ENCODE measurements around the gene TTYH1. TPM values are rescaled to one million over a fixed set of nuclear protein-coding genes. Genes with fewer than 3 reads are reported as not detected.

Gene TTYH1
- total RNA-seq, 1 donor from 2014 or later = not detected

DNA sequence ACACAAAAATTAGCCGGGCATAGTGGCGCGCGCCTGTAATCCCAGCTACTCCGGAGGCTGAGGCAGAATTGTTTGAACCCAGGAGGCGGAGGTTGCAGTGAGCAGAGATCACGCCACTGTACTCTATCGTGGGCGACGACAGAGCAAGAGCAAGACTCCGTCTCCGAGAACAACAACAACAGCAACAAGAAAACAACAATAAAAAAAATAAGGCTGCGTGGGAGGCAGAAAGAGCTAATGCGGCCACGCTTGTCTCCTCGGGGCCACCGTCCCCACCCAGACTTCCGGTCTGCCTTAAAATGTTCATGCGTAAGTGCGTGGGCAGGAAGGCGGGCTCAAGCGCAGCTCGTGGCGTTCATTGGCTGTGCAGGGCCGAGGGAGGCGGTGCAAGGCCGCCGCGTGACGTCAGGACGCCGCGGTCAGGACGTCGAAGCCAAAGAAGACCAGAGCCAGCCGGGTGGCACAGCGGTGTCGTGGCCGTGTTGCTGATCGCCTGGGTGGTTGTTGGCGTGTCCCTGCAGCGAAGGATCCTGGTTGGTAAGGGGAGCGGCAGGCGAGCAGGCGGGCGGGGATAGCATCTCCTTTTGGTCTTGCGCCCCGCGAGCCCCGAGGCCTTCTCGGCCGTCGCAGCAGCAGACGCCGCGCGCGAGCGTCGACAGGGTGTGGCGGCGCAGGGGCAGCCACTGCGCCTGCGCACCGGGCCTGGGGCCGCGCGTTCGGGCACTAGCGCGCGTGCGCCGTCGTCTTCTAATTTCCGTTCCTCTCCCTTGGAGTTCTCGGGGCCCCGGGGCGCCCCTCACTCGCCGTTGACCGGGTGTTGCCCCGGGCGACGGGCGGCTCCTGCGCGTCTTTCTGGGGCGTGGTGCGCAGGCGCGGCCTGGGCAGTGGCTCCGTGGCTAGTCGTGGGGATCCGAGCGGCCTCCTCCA lies 33.8 kb downstream of the TTYH1 start, which contains the start of gene LENG8:
Gene LENG8 (plus strand): TSS at position 426 of the 927 bp plus-strand sequence. CDS start 2,146 bp downstream, outside the sequence.
- Mint-ChIP-seq H3K9me3 (ENCODE audit: low read depth) (no peaks in the 10 kb centered on the region), H3K27ac (ENCODE audit: unreplicated experiment) (peak within 1 kb of the TSS; percentile 100), H3K27me3 (ENCODE audit: low read depth) (no peaks in the 10 kb centered on the region), H3K4me1 (ENCODE audit: low read depth) (peaks cover 41% of the 10 kb centered on the region), H3K36me3 (ENCODE audit: low read depth) (peaks cover 21% of the 10 kb centered on the region), H3K4me3 (ENCODE audit: unreplicated experiment) (peak within 1 kb of the TSS; percentile 100)
- DNase-seq (ENCODE audit: low spot score) = peak; percentile 99
- TF ChIP-seq CTCF (IDR thresholded peaks at IDR 0.05) = no peak

- H3K4me1 Mint-ChIP-seq (ENCODE audit: low read depth) = peaks cover 41% of the 10 kb centered on the region
- no peak for DNase-seq (ENCODE audit: low spot score)
- peaks cover 20% of the 10 kb centered on the region for H3K36me3 Mint-ChIP-seq (ENCODE audit: low read depth)
These were observed 34.4 kb downstream of the TTYH1 start for GRCh38 chr19:54449701-54450069.

DNA sequence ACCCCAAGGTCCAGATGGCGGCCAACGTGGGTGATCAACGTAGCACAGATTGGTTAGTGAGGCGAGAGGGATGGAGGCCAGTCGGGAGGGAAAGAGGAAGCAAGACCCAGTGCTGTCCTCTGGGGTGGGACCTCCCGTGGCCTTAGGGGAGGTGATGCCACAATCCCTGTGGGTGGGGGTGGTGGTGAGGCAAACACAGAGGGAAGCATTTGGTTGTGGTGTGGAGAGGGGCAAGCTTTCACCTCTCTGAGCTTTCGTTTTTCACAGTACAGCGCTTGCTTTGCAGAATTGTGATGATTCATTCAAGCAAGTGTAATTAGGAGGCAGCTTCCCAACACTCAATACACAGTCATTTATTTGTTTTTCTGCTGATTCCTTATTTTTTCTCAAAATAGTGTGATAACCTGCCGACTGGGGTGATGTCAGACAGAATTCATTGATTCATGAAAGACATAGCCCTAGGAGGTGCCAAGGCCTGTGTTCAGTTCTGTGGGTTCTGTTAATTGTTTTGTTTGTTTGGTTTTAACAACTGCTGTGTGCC lies 36.1 kb downstream of the TTYH1 start:
- TF ChIP-seq CTCF (IDR thresholded peaks at IDR 0.05) = no peak
- no peaks in the 10 kb centered on the region for H3K9me3 Mint-ChIP-seq (ENCODE audit: low read depth)

More at GRCh38 chr19:54449701-54450069, 34.4 kb downstream of the TTYH1 start:
- Mint-ChIP-seq H3K27ac (ENCODE audit: unreplicated experiment) (peak overlapping the region; percentile 100), H3K4me3 (ENCODE audit: unreplicated experiment) (peak overlapping the region; percentile 100), H3K27me3 (ENCODE audit: low read depth) (no peaks in the 10 kb centered on the region), H3K9me3 (ENCODE audit: low read depth) (no peaks in the 10 kb centered on the region)
- TF ChIP-seq CTCF (IDR thresholded peaks at IDR 0.05) = no peak

GRCh38 chr19:54451997-54452396 lies 36.7 kb downstream of the TTYH1 start:
- H3K36me3 Mint-ChIP-seq (ENCODE audit: low read depth) = peaks cover 25% of the 10 kb centered on the region
- no peak for TF ChIP-seq CTCF (IDR thresholded peaks at IDR 0.05)
- no peak overlapping the region for H3K4me3 Mint-ChIP-seq (ENCODE audit: unreplicated experiment)
- no peaks in the 10 kb centered on the region for H3K27me3 Mint-ChIP-seq (ENCODE audit: low read depth)
- no peak overlapping the region for H3K27ac Mint-ChIP-seq (ENCODE audit: unreplicated experiment)
- H3K4me1 Mint-ChIP-seq (ENCODE audit: low read depth) = peaks cover 37% of the 10 kb centered on the region
- peak; percentile 84 for DNase-seq (ENCODE audit: low spot score)
- H3K9me3 Mint-ChIP-seq (ENCODE audit: low read depth) = no peaks in the 10 kb centered on the region

More for the DNA sequence above, 36.1 kb downstream of the TTYH1 start:
- DNase-seq (ENCODE audit: low spot score) = peak; percentile 81
- Mint-ChIP-seq H3K36me3 (ENCODE audit: low read depth) (peaks cover 25% of the 10 kb centered on the region), H3K4me3 (ENCODE audit: unreplicated experiment) (peak overlapping the region; percentile 100), H3K27me3 (ENCODE audit: low read depth) (no peaks in the 10 kb centered on the region), H3K27ac (ENCODE audit: unreplicated experiment) (peak overlapping the region; percentile 81), H3K4me1 (ENCODE audit: low read depth) (peaks cover 41% of the 10 kb centered on the region)

DNA sequence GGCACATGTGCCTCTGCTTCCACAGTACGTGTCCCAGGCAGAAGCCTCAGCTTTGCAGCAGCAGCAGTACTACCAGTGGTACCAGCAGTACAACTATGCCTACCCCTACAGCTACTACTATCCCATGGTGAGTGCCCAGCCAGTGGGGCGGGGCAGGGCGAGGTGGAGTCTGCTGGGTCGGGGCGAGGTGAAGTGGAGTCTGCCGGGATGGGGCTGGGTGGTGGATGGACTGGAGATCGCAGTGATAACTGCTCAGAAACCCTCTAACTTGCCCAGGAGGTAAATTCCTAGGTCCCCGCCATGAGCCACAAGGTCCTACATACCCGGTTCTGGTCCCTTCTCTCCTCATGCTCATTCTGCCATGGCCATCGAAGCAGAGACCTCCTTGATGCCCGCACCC lies 37.4 kb downstream of the TTYH1 start:
- Mint-ChIP-seq H3K27me3 (ENCODE audit: low read depth) (no peaks in the 10 kb centered on the region), H3K4me1 (ENCODE audit: low read depth) (peaks cover 31% of the 10 kb centered on the region), H3K4me3 (ENCODE audit: unreplicated experiment) (no peak overlapping the region), H3K36me3 (ENCODE audit: low read depth) (peaks cover 26% of the 10 kb centered on the region), H3K9me3 (ENCODE audit: low read depth) (no peaks in the 10 kb centered on the region), H3K27ac (ENCODE audit: unreplicated experiment) (no peak overlapping the region)
- no peak for TF ChIP-seq CTCF (IDR thresholded peaks at IDR 0.05)
- DNase-seq (ENCODE audit: low spot score) = peak; percentile 75
